BJ (cell line): ENCODE results near the gene NHLRC4. TPM values are rescaled to one million over a fixed set of nuclear protein-coding genes. Genes with fewer than 3 reads are reported as not detected.

ENCODE experiments used
- CTCF ChIA-PET: fragments of 350-600 bp; formaldehyde crosslinking; extraction: SDS; loops from one replicate; lab custom pipeline; 2021; ENCODE audit warnings: antibody characterized with exemption, inconsistent platforms; lab: Yijun Ruan, JAX
- POLR2A ChIA-PET: fragments of 300-600 bp; sonication (Branson Sonifier 250); formaldehyde crosslinking; extraction: SDS; loops from one replicate; lab custom pipeline; 2021; ENCODE audit warnings: antibody characterized with exemption; lab: Charles Lee
- DNase-seq: peaks from one replicate; pipeline ENCODE4 v3.0.0-alpha.2; 2011; ENCODE audit warnings: low read depth
- H3K27me3 ChIP-seq: 2 replicates; pipeline ENCODE4 v1.6.0; 2011; ENCODE audit warnings: low read length; ENCODE audit not compliant: control insufficient read depth, insufficient read depth
- H3K36me3 ChIP-seq: 2 replicates; pipeline ENCODE4 v1.5.1; 2011; ENCODE audit warnings: low read length; ENCODE audit not compliant: control insufficient read depth, insufficient read depth
- H3K4me3 ChIP-seq: 2 replicates; pipeline ENCODE4 v1.5.1; 2011; ENCODE audit warnings: low read depth, mild to moderate bottlenecking, control low read depth, low read length
- CTCF ChIP-seq: IDR thresholded peaks from 2 replicates; pipeline ENCODE4 v1.5.1; 2011; ENCODE audit warnings: low read depth, mild to moderate bottlenecking, control low read depth, inconsistent platforms, low read length, moderate library complexity; ENCODE audit not compliant: insufficient read depth
- polyA plus RNA-seq: library from polyadenylated mRNA; depleted of rRNA; stranded (reverse); fragments of >200 nt; gene quantifications from 2 replicates; pipeline ENCODE4 v1.2.3, GENCODE V29; 2011

The NHLRC4 gene
- polyA plus RNA-seq, 1 experiment: 0.66 TPM

GRCh38 chr16:555528-556473 lies 11.0 kb upstream of the NHLRC4 start:
- POLR2A ChIA-PET: no interaction called here
- Histone ChIP-seq H3K36me3 (peaks cover 9% of the 10 kb centered on the region), H3K27me3 (peaks cover 5% of the 10 kb centered on the region), H3K4me3 (no peak overlapping the region)
- CTCF ChIA-PET: interaction anchor here (0.7 to 1.2 kb wide), 2 partner anchors 12 to 13 kb away, joined by 3 read pairs; no protein-coding TSS in a partner anchor
- TF ChIP-seq CTCF: no peak
- no peak for DNase-seq

GRCh38 chr16:556474-557173 lies 10.2 kb upstream of the NHLRC4 start:
- DNase-seq: no peak
- CTCF ChIA-PET: interaction anchor here (1.2 kb wide), 1 partner anchor 12 kb away, joined by 3 read pairs; no protein-coding TSS in a partner anchor
- Histone ChIP-seq H3K36me3 (peaks cover 7% of the 10 kb centered on the region), H3K27me3 (peaks cover 8% of the 10 kb centered on the region), H3K4me3 (no peak overlapping the region)
- POLR2A ChIA-PET: no interaction called here
- no peak for TF ChIP-seq CTCF

GRCh38 chr16:557463-558297 lies 9.1 kb upstream of the NHLRC4 start:
- H3K27me3 ChIP-seq: peaks cover 13% of the 10 kb centered on the region
- DNase-seq: no peak
- peaks cover 4% of the 10 kb centered on the region; the same call in 1 of the 2 replicates for H3K36me3 ChIP-seq
- TF ChIP-seq CTCF: no peak
- CTCF ChIA-PET: no interaction called here
- H3K4me3 ChIP-seq: no peak overlapping the region
- POLR2A ChIA-PET: no interaction called here

- no peak for TF ChIP-seq CTCF
- Histone ChIP-seq H3K27me3 (peaks cover 13% of the 10 kb centered on the region), H3K4me3 (no peak overlapping the region), H3K36me3 (peaks cover 1% of the 10 kb centered on the region; the same call in 1 of the 2 replicates)
- CTCF ChIA-PET: interaction anchor here (1.1 kb wide), 1 partner anchor 15 kb away, joined by 3 read pairs; no protein-coding TSS in a partner anchor
- DNase-seq: no peak
- POLR2A ChIA-PET: no interaction called here
Measured at GRCh38 chr16:558298-559020, 8.3 kb upstream of the NHLRC4 start.
